HUES64 (cell line): ENCODE data around the gene TRERF1.

Source experiments
- H3K27ac ChIP-seq: 2 replicates; pipeline ENCODE4 v1.7.0; 2013; ENCODE audit warnings: low read depth, low read length, inconsistent platforms
- H3K27me3 ChIP-seq: 2 replicates; pipeline ENCODE4 v1.6.1; 2013; ENCODE audit warnings: mild to moderate bottlenecking, low read length; ENCODE audit not compliant: insufficient read depth
- H3K36me3 ChIP-seq: 2 replicates; pipeline ENCODE4 v1.6.1; 2013; ENCODE audit warnings: mild to moderate bottlenecking, low read length; ENCODE audit not compliant: insufficient read depth
- H3K4me1 ChIP-seq: 2 replicates; pipeline ENCODE4 v1.6.1; 2013; ENCODE audit warnings: mild to moderate bottlenecking, low read length, moderate library complexity; ENCODE audit not compliant: insufficient read depth
- H3K4me3 ChIP-seq: 2 replicates; pipeline ENCODE4 v1.5.1; 2013; ENCODE audit warnings: mild to moderate bottlenecking, low read length, moderate library complexity
- H3K9ac ChIP-seq: 2 replicates; pipeline ENCODE4 v1.6.1; 2013; ENCODE audit warnings: mild to moderate bottlenecking, low read depth, low read length
- H3K9me3 ChIP-seq: 2 replicates; pipeline ENCODE4 v1.6.1; 2013; ENCODE audit warnings: low read depth, low read length; ENCODE audit not compliant: insufficient read depth
- WGBS: fragments of 150-250, 120-280 bp; methylation state at CpG from one replicate; pipeline ENCODE4 v1.1.7; 2013; ENCODE audit warnings: missing lambda C conversion rate; 5-methylcytosine and 5-hydroxymethylcytosine counted together

Gene TRERF1

DNA sequence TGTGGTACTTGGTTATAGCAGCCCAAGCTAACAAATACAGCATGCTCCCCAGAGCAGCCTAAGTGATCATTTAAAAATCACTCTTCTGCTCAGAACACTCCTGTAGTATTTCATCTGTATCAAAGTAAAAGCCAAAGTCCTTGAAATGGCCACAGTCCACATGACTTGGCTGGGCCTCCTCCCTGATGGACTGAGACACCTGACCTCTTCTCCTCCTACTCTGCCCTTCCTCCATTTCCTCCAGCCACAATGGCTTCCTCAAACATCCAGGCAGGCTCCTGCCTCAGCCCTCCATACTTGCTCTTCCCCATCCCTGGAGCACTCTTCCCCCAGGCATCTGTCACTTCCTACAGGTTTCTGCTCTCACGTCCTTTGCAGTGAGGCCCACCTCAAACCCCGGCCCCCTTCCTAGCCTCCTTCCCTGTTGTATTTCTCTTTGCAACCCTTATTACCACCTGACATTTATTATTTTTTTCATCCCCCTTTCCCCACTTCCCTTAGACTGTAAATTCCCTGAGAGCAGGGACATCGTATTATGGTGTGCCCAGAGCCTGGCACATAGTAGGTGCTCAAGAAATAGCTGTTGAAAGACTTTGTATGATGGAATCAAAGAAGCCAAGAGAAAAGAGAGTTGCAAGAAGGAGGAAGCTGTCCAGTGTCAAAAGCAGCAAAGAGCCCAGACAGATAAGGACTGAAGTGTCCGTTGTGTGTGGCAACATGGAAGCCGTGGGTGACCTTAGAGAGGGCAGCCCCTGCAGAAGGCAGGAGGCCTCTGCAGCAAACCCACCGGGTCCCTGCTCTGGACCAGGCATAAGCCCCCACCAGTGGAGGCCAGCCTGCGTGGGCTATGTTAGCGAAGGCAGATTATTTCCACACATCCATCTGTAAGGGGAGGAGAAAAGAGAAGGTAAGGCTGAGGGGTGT, 87.5 kb downstream of the TRERF1 start:
- H3K9ac ChIP-seq: no peak overlapping the region
- WGBS: 94% methylated on average over 8 of the region's 8 CpGs
- no peak overlapping the region for H3K27ac ChIP-seq
- H3K9me3 ChIP-seq: no peaks in the 10 kb centered on the region
- 0 out of 2 replicates have a peak, but pooled peaks cover 4% of the 10 kb centered on the region for H3K36me3 ChIP-seq
- peaks cover 5% of the 10 kb centered on the region for H3K4me1 ChIP-seq
- H3K27me3 ChIP-seq: no peaks in the 10 kb centered on the region
- no peak overlapping the region for H3K4me3 ChIP-seq

DNA sequence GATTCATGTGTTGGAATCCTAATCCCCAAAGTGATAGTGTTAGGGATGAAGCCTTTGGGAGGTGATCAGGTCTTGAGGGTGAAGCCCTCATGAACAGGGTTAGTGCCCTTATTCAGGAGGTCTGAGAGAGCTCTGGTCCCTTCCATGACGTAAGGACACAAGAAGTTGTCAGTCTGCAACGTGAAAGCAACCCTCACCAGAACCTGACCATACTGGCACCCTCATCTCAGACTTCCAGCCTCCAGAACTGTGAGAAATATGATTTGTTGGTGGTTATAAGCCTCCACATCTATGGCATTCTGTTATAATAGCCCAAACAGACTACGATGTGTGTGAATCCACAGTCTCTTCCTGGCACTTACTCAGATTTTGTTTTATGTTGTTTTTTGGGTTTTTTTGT, 90.7 kb downstream of the TRERF1 start:
- Histone ChIP-seq H3K9ac (no peak overlapping the region), H3K36me3 (0 out of 2 replicates have a peak, but pooled peaks cover 7% of the 10 kb centered on the region), H3K4me3 (no peak overlapping the region), H3K27me3 (no peaks in the 10 kb centered on the region), H3K4me1 (peaks cover 3% of the 10 kb centered on the region; the same call in 1 of the 2 replicates), H3K9me3 (no peaks in the 10 kb centered on the region), H3K27ac (no peak overlapping the region)
- WGBS: 88% methylated on average over 3 of the region's 3 CpGs

- WGBS: 96% methylated on average over 5 of the region's 5 CpGs
- H3K27me3 ChIP-seq: no peaks in the 10 kb centered on the region
These were observed 92.7 kb downstream of the TRERF1 start for GRCh38 chr6:42359021-42359420.

DNA sequence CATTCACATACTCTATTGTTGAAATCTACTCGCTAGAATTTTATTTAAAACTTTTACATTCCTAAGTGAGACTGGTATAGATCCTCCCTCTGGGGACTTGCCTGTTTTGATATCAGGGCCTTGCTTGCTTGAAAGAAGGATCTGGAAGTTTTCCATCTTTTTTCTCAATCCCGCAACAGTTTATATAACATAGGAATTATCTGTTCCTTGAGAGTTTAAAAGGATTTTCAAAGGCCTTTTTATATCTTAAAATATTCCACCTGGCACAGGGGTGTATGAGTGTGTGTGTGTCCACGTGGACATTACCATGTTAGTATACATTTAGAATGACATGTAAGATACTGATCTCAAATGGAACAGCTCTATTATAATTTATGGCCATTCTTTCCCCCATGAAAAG, 96.3 kb downstream of the TRERF1 start:
- no peak overlapping the region for H3K4me3 ChIP-seq
- H3K9ac ChIP-seq: no peak overlapping the region
- no peaks in the 10 kb centered on the region for H3K27me3 ChIP-seq
- no peaks in the 10 kb centered on the region for H3K9me3 ChIP-seq
- 0 out of 2 replicates have a peak, but pooled peaks cover 3% of the 10 kb centered on the region for H3K36me3 ChIP-seq
- no CpG with 5 or more reads among the region's 3 CpGs for WGBS
- H3K4me1 ChIP-seq: peaks cover 3% of the 10 kb centered on the region; the same call in 1 of the 2 replicates
- H3K27ac ChIP-seq: no peak overlapping the region

More at GRCh38 chr6:42359021-42359420, 92.7 kb downstream of the TRERF1 start:
- H3K27ac ChIP-seq: no peak overlapping the region
- no peaks in the 10 kb centered on the region for H3K9me3 ChIP-seq
- no peak overlapping the region for H3K9ac ChIP-seq
- H3K36me3 ChIP-seq: 0 out of 2 replicates have a peak, but pooled peaks cover 7% of the 10 kb centered on the region
- H3K4me3 ChIP-seq: no peak overlapping the region
- peaks cover 3% of the 10 kb centered on the region; the same call in 1 of the 2 replicates for H3K4me1 ChIP-seq

- H3K27me3 ChIP-seq: no peaks in the 10 kb centered on the region
- 0 out of 2 replicates have a peak, but pooled peaks cover 3% of the 10 kb centered on the region for H3K36me3 ChIP-seq
- H3K4me3 ChIP-seq: no peak overlapping the region
- peaks cover 3% of the 10 kb centered on the region; the same call in 1 of the 2 replicates for H3K4me1 ChIP-seq
- WGBS: 100% methylated on average over 1 of the region's 1 CpG
- H3K9me3 ChIP-seq: no peaks in the 10 kb centered on the region
- H3K9ac ChIP-seq: no peak overlapping the region
- no peak overlapping the region for H3K27ac ChIP-seq
These were observed 97.0 kb downstream of the TRERF1 start for GRCh38 chr6:42354702-42355101.

DNA sequence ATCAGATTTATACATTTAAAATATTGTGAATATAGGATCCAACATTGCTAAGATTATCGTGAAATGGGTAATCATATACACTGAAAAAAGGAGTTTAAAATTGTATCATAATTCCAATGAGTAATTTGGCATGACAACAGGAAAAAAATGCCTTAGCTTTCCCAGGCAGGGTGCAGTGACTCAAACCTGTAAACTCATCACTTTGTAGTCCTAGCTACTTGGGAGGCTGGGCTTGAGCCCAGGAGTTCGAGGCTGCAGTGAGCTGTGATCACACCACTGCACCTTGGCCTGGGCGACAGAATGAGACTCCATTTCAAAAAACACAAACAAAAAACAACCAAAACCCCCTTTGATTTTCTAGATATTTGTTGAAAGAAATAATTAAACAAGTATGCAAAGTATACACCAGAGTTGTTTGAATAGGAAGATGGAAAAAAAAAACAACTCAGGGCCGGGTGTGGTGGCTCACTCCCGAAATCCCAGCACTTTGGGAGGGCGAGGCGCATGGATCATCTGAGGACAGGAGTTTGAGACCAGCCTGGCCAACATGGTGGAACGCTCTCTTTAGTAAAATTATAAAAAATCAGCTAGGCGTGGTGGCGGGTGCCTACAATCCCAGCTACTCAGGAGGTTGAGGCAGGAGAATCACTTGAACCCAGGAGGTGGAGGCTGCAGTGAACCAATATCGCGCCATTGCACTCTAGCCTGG, 98.7 kb downstream of the TRERF1 start:
- no peak overlapping the region for H3K27ac ChIP-seq
- 96% methylated on average over 11 of the region's 12 CpGs for WGBS
- no peak overlapping the region for H3K4me3 ChIP-seq
- no peaks in the 10 kb centered on the region for H3K27me3 ChIP-seq
- no peak overlapping the region for H3K9ac ChIP-seq
- 0 out of 2 replicates have a peak, but pooled peaks cover 3% of the 10 kb centered on the region for H3K36me3 ChIP-seq
- peaks cover 2% of the 10 kb centered on the region; the same call in 1 of the 2 replicates for H3K4me1 ChIP-seq
- H3K9me3 ChIP-seq: no peaks in the 10 kb centered on the region

DNA sequence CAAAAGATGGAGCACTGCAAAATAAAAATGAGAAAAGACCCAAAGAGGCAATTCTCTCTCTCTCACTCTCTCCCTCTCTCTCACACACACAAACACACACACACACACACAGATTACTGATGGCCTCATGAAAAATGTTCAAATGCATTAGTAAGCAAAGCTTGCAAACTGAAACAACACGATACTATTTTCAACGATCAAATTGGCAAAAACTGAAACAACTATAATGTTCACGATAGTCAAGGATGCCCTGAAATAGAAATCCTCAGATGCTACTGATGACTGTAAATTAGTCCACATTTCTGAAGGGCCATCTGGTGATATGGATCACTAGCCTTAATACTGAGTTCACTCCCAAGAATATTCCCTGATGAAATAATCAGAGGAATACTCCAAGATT, 100.8 kb downstream of the TRERF1 start:
- H3K9me3 ChIP-seq: no peaks in the 10 kb centered on the region
- no peaks in the 10 kb centered on the region for H3K27me3 ChIP-seq
- H3K36me3 ChIP-seq: no peaks in the 10 kb centered on the region
- no peak overlapping the region for H3K27ac ChIP-seq
- no peak overlapping the region for H3K4me3 ChIP-seq
- H3K9ac ChIP-seq: no peak overlapping the region
- WGBS: 98% methylated on average over 3 of the region's 3 CpGs
- H3K4me1 ChIP-seq: no peaks in the 10 kb centered on the region; the same call in 1 of the 2 replicates

- WGBS: 93% methylated on average over 10 of the region's 10 CpGs
- H3K4me1 ChIP-seq: no peaks in the 10 kb centered on the region; the same call in 1 of the 2 replicates
- no peak overlapping the region for H3K27ac ChIP-seq
- no peaks in the 10 kb centered on the region for H3K9me3 ChIP-seq
- no peaks in the 10 kb centered on the region for H3K27me3 ChIP-seq
- H3K9ac ChIP-seq: no peak overlapping the region
- no peaks in the 10 kb centered on the region for H3K36me3 ChIP-seq
- H3K4me3 ChIP-seq: no peak overlapping the region
These were observed 101.8 kb downstream of the TRERF1 start for GRCh38 chr6:42349753-42350511.

GRCh38 chr6:42347456-42347855, 104.3 kb downstream of the TRERF1 start:
- WGBS: 96% methylated on average over 7 of the region's 7 CpGs
- no peaks in the 10 kb centered on the region for H3K36me3 ChIP-seq
- no peak overlapping the region for H3K4me3 ChIP-seq
- H3K9ac ChIP-seq: no peak overlapping the region
- no peak overlapping the region for H3K27ac ChIP-seq
- no peaks in the 10 kb centered on the region for H3K4me1 ChIP-seq
- no peaks in the 10 kb centered on the region for H3K27me3 ChIP-seq
- no peaks in the 10 kb centered on the region for H3K9me3 ChIP-seq

GRCh38 chr6:42345696-42346416, 105.9 kb downstream of the TRERF1 start:
- 92% methylated on average over 8 of the region's 8 CpGs for WGBS
- no peaks in the 10 kb centered on the region for H3K4me1 ChIP-seq
- no peaks in the 10 kb centered on the region for H3K27me3 ChIP-seq
- H3K4me3 ChIP-seq: no peak overlapping the region
- H3K9ac ChIP-seq: no peak overlapping the region
- H3K9me3 ChIP-seq: no peaks in the 10 kb centered on the region
- no peaks in the 10 kb centered on the region for H3K36me3 ChIP-seq
- H3K27ac ChIP-seq: no peak overlapping the region
